KMS-11 (cell line): ENCODE data around the gene INTS6.

Source experiments
- H2AFZ ChIP-seq: fragments of 200-600 bp; sonication (generic); 2 replicates; pipeline ENCODE4 v1.6.1; 2016; ENCODE audit warnings: antibody characterized with exemption, mixed run types, low read depth
- H3K27ac ChIP-seq: fragments of 200-600 bp; sonication (generic); 2 replicates; pipeline ENCODE4 v1.6.1; 2016; ENCODE audit warnings: mild to moderate bottlenecking, mixed run types
- H3K27me3 ChIP-seq: fragments of 200-600 bp; sonication (generic); 2 replicates; pipeline ENCODE4 v1.6.1; 2017; ENCODE audit warnings: mild to moderate bottlenecking, low read depth, mixed run types, moderate library complexity; ENCODE audit not compliant: insufficient read depth
- H3K36me3 ChIP-seq: fragments of 200-600 bp; sonication (generic); 2 replicates; pipeline ENCODE4 v1.6.1; 2017; ENCODE audit warnings: mild to moderate bottlenecking, mixed run types; ENCODE audit not compliant: insufficient read depth
- H3K4me1 ChIP-seq: fragments of 200-600 bp; sonication (generic); 2 replicates; pipeline ENCODE4 v1.6.1; 2016; ENCODE audit warnings: mild to moderate bottlenecking, low read depth, mixed run types; ENCODE audit not compliant: poor library complexity, severe bottlenecking
- H3K4me2 ChIP-seq: fragments of 200-600 bp; sonication (generic); 2 replicates; pipeline ENCODE4 v1.7.0; 2016; ENCODE audit warnings: mild to moderate bottlenecking, mixed run types
- H3K4me3 ChIP-seq: fragments of 200-600 bp; sonication (generic); IDR thresholded peaks from 2 replicates; pipeline ENCODE4 v1.6.1; 2017; ENCODE audit warnings: low read depth, low read length, mixed read lengths; ENCODE audit not compliant: insufficient read depth
- H3K79me2 ChIP-seq: fragments of 200-600 bp; sonication (generic); 2 replicates; pipeline ENCODE4 v1.6.1; 2016; ENCODE audit warnings: low read depth, mixed run types; ENCODE audit not compliant: insufficient read depth
- H3K9ac ChIP-seq: fragments of 200-600 bp; sonication (generic); 2 replicates; pipeline ENCODE4 v1.6.1; 2016; ENCODE audit warnings: mild to moderate bottlenecking, mixed run types
- H4K20me1 ChIP-seq: fragments of 200-600 bp; sonication (generic); 2 replicates; pipeline ENCODE4 v1.6.1; 2016; ENCODE audit warnings: mild to moderate bottlenecking, mixed run types; ENCODE audit not compliant: insufficient read depth
- CTCF ChIP-seq: fragments of 200-600 bp; sonication (generic); conservative IDR thresholded peaks from 2 replicates; pipeline ENCODE4 v1.6.1; 2017; ENCODE audit warnings: low read depth, mild to moderate bottlenecking, antibody characterized with exemption, low read length, moderate library complexity, mixed read lengths

INTS6 gene

GRCh38 chr13:51357928-51358595 lies 94.8 kb downstream of the INTS6 start:
- H3K4me3 ChIP-seq, result no peak overlapping the region
- no peaks in the 10 kb centered on the region for H3K27me3 ChIP-seq
- H3K36me3 ChIP-seq, result no peaks in the 10 kb centered on the region
- H2AFZ ChIP-seq, result no peak overlapping the region
- no peaks in the 10 kb centered on the region for H3K79me2 ChIP-seq
- TF ChIP-seq CTCF, result no peak
- H3K4me2 ChIP-seq, result peak overlapping the region; percentile 48; the same call in 1 of the 2 replicates
- peak overlapping the region; percentile 32; the same call in 1 of the 2 replicates for H3K27ac ChIP-seq
- no peaks in the 10 kb centered on the region for H4K20me1 ChIP-seq
- H3K4me1 ChIP-seq, result peaks cover 71% of the 10 kb centered on the region
- H3K9ac ChIP-seq, result no peak overlapping the region

- H3K36me3 ChIP-seq, result no peaks in the 10 kb centered on the region
- no peak overlapping the region for H3K4me3 ChIP-seq
- no peak overlapping the region for H3K9ac ChIP-seq
- no peak for TF ChIP-seq CTCF
- no peak overlapping the region for H3K27ac ChIP-seq
- H3K27me3 ChIP-seq, result no peaks in the 10 kb centered on the region
- H3K79me2 ChIP-seq, result no peaks in the 10 kb centered on the region
- H3K4me1 ChIP-seq, result peaks cover 46% of the 10 kb centered on the region
- H2AFZ ChIP-seq, result no peak overlapping the region
- H4K20me1 ChIP-seq, result no peaks in the 10 kb centered on the region
- no peak overlapping the region for H3K4me2 ChIP-seq
Observed at GRCh38 chr13:51355217-51355616, 97.6 kb downstream of the INTS6 start.

GRCh38 chr13:51349016-51349415 lies 103.8 kb downstream of the INTS6 start:
- no peaks in the 10 kb centered on the region for H4K20me1 ChIP-seq
- no peaks in the 10 kb centered on the region for H3K36me3 ChIP-seq
- TF ChIP-seq CTCF, result no peak
- no peak overlapping the region for H2AFZ ChIP-seq
- H3K9ac ChIP-seq, result no peak overlapping the region
- no peak overlapping the region for H3K27ac ChIP-seq
- peaks cover 7% of the 10 kb centered on the region for H3K4me1 ChIP-seq
- H3K79me2 ChIP-seq, result no peaks in the 10 kb centered on the region
- no peak overlapping the region for H3K4me3 ChIP-seq
- H3K4me2 ChIP-seq, result no peak overlapping the region
- no peaks in the 10 kb centered on the region for H3K27me3 ChIP-seq

GRCh38 chr13:51348069-51348967 lies 104.5 kb downstream of the INTS6 start:
- Histone ChIP-seq H2AFZ (no peak overlapping the region), H4K20me1 (no peaks in the 10 kb centered on the region), H3K27me3 (no peaks in the 10 kb centered on the region), H3K4me3 (no peak overlapping the region), H3K4me2 (no peak overlapping the region), H3K36me3 (no peaks in the 10 kb centered on the region), H3K9ac (no peak overlapping the region), H3K27ac (no peak overlapping the region), H3K4me1 (peaks cover 7% of the 10 kb centered on the region), H3K79me2 (no peaks in the 10 kb centered on the region)
- TF ChIP-seq CTCF, result no peak
